Spleen (tissue), 7 donors: ENCODE measurements around the gene SLF1.

Experiments
- CTCF ChIP-seq, 11 experiments: fragments of 200-600 bp in 7 of 11; fragments of 450-650 bp in 4 of 11; sonication (generic) in 4 of 11; IDR thresholded peaks in 8 of 11; conservative IDR thresholded peaks in 3 of 11; 1 replicate in 7 of 11; 2 replicates in 4 of 11; pipeline versions ENCODE4 v1.4.0 to v1.8.0; 2016 to 2021; ENCODE audit warnings: antibody characterized with exemption in 11 of 11, inconsistent platforms in 4 of 11, mild to moderate bottlenecking in 1 of 11
- POLR2A ChIP-seq, 3 donors: fragments of 450-650 bp; IDR thresholded peaks; one replicate each; pipeline ENCODE4 v1.5.1; 2017; ENCODE audit warnings: antibody characterized with exemption in 3 of 3, mild to moderate bottlenecking in 1 of 3
- donor health status: DM: no; HTN: no; CAD: no; lungs with moderate emphysema.
- donor health status: DM: no; HTN: no; CAD: no.
- donor health status: DM: no; HTN: no; CAD: no.

- TF ChIP-seq POLR2A (IDR thresholded peaks at IDR 0.05) = no peak
- no peak for TF ChIP-seq CTCF (IDR thresholded peaks at IDR 0.05 in 8 of 11, conservative IDR thresholded peaks at IDR 0.05 in 3 of 11)
These were observed 1.8 kb downstream of the SLF1 start for GRCh38 chr5:94620256-94620655.
